GM12891 (cell line): Measurements from ENCODE around the gene MBNL2.
A peak's percentile ranks its signal among the peaks of the same experiment; 100 is the strongest.

Source experiments
- POLR2A ChIP-seq: IDR thresholded peaks from 2 replicates; pipeline ENCODE4 v1.6.1; 2011; ENCODE audit warnings: low read depth, low read length, control low read depth
- POLR2AphosphoS5 ChIP-seq: IDR thresholded peaks from 2 replicates; pipeline ENCODE4 v1.6.1; 2011; ENCODE audit warnings: low read depth, low read length, control low read depth
- TAF1 ChIP-seq: IDR thresholded peaks from 2 replicates; pipeline ENCODE4 v1.6.1; 2011; ENCODE audit warnings: low read depth, low read length, control low read depth

DNA sequence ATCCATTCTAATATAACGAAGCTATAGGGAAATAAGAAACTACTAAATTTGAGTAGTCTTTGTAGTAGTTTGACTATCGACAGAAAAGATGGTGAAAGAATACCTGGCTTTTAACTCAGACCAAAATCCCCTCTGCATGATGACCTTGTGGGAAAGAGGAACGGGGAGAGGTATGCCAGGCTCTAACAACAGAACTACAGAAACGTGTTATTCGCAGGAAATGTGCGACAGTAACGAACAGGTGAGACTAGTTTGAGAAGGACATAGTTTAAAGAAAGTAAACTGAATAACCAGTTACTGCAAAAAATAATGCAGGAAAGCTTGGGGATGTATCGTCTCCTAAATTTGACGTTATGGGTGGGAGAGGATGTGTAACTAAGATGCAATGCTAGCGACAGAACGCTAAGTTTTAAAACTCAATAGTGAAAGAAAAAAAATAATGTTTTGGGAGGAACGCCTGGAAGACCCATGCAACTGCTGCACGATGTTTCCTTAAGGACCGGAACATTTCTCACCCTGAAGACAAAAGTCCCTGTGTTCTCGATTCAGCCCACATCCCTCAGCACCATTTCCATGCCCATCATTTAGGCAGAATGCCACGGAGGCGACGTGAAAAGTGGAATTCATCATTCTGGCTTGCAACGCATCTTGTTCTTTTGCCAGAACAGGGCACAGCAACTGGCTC, 210.2 kb downstream of the MBNL2 start:
- TF ChIP-seq TAF1 (0 out of 2 replicates have a peak, but pooled peaks have one; percentile 36), POLR2A (peak; percentile 76), POLR2AphosphoS5 (0 out of 2 replicates have a peak, but pooled peaks have one; percentile 59)
